ENCODE results near the gene ZNF488.

DNA sequence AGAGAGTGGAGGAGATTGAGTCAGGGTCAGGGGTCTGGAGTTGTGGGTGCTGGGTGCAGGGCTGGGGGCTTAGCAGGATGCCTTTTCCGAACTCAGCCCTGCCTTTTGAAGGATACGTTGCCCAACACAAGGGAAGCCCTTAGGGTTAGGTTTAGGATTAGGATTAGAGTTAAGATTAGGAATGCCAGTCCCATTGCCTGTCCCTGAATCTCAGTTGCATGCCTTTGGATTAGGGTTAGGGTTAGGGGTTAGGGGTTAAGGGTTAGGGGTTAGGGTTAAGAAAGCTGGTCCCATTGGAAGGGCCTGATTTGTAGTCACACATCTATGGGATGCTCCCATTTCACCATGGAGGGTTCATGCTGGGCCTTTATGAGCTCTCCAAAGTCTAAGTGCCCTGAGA, 20.8 kb upstream of the ZNF488 start:
- TF ChIP-seq, protein P1, sequence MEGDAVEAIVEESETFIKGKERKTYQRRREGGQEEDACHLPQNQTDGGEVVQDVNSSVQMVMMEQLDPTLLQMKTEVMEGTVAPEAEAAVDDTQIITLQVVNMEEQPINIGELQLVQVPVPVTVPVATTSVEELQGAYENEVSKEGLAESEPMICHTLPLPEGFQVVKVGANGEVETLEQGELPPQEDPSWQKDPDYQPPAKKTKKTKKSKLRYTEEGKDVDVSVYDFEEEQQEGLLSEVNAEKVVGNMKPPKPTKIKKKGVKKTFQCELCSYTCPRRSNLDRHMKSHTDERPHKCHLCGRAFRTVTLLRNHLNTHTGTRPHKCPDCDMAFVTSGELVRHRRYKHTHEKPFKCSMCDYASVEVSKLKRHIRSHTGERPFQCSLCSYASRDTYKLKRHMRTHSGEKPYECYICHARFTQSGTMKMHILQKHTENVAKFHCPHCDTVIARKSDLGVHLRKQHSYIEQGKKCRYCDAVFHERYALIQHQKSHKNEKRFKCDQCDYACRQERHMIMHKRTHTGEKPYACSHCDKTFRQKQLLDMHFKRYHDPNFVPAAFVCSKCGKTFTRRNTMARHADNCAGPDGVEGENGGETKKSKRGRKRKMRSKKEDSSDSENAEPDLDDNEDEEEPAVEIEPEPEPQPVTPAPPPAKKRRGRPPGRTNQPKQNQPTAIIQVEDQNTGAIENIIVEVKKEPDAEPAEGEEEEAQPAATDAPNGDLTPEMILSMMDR (IDR thresholded peaks at IDR 0.05; ENCODE audit: low read depth, low read length, poor library complexity, severe bottlenecking), result no peak
- TF ChIP-seq EZH2phosphoT487 (IDR thresholded peaks at IDR 0.05; ENCODE audit: borderline replicate concordance, low read length), result no peak
